Stimulated activated CD4-positive, alpha-beta T cell treated with anti-CD3 and anti-CD28 coated beads, Interleukin-12 subunit alpha, Interleukin-12 subunit beta, amount 100 ng/mL, for 48 hours (primary cell): Measurements from ENCODE around the gene TALDO1.

Source experiments
- DNase-seq, 3 donors: peaks; one replicate each; pipeline ENCODE4 v3.0.0-alpha.2; 2020; ENCODE audit warnings: low read depth in 2 of 3, low spot score in 1 of 3

Gene TALDO1

DNA sequence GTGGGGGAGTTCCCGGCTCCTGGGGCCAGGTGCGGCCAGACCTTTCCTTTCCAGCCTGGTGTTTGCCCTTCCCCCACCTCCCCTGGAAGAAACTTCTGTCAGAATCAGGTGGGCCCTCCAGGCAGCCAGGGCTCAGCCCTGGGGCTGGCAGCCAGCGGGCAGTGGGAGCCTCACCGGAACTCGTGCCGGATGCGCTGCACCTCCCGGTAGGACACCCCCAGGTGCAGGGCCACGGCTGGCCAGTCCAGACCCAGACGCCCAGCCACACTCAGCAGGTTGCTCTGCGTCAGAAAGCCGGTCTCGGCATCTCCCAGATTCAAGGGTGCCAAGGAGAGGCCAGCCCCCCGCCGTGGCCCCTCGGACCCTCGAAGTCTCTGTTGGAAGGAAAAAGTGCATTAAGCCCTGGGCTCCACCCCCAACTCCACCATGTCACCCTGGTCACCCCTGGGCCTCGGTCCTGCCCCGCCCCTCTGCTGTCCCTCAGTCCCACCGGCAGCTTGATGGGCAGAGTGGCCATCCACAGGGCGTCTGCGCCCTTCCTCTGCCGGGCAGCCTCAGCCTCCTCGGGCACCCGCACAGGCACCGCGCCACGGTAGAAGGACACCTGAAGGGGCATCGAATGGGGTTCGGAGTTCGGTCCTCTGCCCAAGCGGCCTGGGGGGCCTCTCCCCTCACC, 52.5 kb downstream of the TALDO1 start:
- no peak for DNase-seq

- no peak for DNase-seq
These were observed 53.2 kb downstream of the TALDO1 start for GRCh38 chr11:800473-800872.

DNA sequence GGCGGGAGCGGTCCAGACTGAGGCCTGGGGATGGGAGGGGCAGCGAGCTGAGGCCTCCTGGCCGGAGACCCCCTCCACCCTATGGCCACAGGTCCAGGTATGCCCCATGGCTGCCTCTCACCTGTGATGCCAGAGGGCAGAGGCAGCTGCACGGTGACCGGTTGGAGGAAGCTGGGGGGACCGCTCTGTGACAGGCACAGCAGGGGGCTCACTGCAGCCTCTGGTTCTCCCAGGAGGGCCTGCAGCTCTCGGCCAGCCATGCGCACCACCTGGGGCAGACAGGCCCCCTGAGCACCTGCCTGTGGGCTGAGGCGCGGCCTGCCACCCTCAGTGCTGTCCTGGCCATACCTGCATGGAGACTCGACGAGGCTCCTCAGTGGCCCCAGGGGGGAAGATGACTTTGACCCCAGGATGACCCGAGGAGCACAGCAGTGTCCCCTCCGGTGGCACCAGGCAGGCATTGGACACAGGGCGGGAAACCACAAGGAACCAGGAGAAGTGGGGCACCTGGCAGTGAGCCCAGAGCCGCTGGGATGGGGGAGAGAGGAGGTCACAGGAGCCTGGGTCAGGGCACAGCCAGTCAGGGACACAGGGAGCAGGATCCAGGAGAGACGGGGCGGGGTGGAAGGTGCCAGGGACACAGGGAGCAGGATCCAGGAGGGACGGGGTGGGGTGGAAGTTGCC, 54.0 kb downstream of the TALDO1 start:
- no peak for DNase-seq

- no peak for DNase-seq
These were observed 54.9 kb downstream of the TALDO1 start for GRCh38 chr11:802018-802617.

DNA sequence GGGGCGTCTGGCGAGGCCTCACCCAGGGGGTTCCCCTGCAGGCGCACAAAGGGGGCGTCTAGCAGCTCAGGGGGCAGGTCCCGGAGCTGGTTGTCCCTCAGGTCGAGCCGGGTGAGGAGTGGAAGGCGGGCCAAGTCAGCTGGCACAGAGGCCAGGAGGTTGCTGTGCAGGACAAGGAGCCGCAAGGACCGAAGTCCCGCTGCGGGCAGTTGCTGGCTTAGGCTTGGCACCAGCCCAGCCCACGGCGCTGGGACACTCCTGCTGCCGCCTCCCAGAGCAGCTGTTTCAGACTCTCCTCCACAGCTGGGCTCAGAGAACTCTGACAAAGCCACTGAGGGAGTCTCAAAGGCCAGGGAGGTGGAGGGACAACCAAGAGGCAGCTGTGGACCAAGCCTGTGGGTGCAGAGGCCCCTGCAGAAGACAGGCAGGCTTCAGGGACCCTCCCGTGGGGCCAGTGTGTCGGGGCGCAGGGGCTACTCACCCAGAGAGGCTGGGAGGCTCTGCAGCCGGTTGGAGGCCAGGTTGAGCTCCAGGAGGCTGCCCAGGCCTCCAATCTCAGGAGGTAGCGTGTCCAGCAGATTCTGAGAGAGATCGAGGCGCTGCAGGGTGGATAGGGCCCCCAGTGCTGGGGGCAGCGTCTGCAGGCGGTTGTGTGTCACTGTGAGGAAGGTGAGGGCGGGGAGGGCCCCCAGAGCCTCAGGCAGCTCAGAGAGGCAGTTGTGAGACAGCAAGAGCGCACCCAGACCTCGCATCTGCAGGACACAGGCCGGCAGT, 55.6 kb downstream of the TALDO1 start:
- no peak for DNase-seq

DNA sequence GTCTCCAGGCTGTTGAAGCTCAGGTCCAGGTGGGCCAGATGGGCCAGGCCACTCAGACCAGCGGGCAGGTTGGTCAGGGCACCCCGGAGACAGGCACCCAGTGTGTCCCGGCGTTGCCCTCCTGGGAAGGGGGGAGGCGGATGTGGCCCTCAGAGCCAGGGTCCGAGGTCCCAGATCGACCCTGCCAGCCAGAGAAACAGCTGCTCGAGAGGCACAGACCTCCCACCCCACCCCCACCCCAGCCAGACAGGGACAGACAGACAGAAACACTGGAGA, 56.1 kb downstream of the TALDO1 start:
- no peak for DNase-seq

DNA sequence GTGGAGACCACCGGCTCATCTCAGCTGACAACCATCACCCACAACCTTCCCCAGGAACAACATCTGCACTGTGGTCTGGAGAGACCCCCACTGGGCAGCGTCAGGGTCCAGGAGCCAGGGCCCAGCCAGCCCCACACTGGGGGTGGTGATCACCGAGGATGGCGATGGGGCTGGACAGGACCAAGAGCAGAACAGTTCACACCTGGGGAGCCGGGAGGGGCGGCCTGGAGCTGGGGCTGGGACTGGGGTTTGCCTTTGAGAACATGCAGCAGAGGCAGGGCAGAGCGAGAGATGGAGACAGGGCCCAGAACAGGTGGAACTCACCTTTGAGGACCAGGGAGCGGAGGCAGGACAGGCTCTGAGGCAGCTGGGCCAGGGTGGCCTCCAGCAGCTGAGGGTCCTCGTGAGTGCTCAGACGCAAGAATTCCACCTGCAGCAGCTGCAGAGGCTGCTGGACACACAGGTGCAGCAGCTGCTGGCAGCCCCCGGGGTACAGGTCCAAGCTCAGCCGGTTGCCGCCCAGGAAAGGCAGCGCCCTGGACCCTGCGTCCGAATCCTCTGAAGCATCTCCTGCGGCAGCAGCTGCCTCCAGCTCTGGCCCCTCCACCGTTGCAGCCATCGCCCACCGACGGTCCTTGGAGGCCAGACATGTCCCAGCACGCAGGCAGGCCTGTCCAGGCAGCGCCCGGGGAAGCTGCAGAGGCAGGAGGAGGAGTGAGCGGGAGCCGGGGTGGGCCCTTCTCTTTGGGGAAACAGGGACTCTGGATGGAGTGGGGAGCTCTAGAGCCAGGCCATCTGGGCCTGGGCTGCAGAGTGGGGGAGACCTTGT, 56.7 kb downstream of the TALDO1 start:
- DNase-seq, result no peak

DNA sequence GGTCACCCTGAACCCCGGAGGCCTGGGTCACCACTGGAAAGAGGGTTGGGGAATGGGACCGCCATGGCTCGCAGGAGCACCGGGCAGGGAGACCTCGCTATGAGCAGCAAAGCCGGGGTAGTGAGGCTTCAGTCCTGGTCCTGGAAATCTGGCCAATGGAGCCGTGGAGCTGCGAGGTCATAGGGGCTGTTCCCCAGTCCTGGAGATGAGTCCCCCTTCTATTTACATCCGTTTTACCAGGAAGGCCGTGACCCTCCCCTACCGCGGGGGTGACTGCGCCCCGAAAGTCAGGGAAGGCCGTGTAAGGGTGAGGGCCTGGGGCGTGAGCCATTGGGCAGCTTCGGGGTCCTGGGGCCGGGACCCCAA, 57.3 kb downstream of the TALDO1 start:
- DNase-seq, result no peak

DNA sequence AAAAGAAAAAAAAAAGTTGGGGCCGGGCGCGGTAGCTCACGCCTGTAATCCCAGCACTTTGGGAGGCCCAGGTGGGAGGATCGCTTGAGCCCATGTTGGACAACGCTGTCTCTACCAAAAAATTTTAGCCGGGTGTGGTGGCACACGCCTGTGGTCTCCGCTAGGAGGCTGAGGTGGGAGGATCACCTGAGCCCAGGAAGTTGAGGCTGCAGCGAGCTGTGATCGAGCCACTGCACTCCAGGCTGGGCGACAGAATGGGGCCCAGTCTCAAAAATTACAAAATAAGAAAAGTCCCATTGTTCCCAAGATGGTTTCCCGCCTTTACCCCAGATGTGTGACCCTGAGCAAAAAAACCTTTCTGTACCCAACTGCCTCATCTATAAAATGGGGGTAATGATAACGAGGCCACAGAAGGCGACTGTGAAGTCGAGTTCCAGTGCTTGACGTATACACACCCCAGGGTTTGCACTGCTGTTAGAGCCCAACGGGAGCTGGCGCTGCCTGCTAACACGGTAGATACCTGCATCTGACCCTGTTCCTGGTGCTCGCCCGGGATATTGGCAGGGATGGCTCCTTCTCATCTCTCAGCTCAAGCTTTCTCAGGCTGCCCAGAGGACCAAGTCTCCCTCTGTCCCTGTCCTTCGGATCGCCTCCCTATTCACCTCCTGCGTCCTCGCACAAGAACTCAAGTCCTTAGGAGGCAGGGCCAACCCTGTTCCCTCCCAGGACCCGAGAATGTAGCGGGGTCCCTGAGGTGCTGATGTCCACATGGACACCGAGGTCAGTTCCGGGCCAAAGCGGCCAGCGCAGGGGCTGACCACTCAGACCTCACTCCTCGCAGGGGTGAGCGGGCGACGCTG, 61.4 kb downstream of the TALDO1 start:
- no peak for DNase-seq

GRCh38 chr11:809287-810039, 62.2 kb downstream of the TALDO1 start, which contains the start of gene RPLP2:
Gene RPLP2 (plus strand): TSS chr11:809967. CDS start chr11:810235, 268 bp downstream.
- DNase-seq, result peak; percentile 96 to 98 (median 97)

- DNase-seq, result no peak
These were observed 62.8 kb downstream of the TALDO1 start for GRCh38 chr11:810040-810567.

GRCh38 chr11:811446-812245, 64.4 kb downstream of the TALDO1 start:
- no peak for DNase-seq

GRCh38 chr11:812390-812789, 65.1 kb downstream of the TALDO1 start:
- no peak for DNase-seq

DNA sequence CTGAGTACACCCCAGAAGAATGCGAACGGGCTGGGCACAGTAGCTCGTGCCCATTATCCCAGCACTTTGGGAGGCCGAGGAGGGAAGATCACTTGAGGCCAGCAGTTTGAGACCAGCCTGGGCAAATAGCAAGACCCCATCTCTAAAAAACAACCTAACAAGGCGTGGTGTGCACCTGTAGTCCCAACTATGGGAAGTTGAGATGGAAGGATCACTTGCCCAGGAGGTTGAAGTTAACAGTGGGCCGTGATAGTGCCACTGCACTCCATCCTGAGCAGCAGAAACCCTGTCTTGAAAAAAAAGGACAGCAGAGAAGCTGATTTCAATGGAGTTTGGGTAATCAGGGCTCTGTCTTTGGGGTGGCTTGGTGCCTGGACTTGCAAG, 65.8 kb downstream of the TALDO1 start:
- no peak for DNase-seq

- no peak for DNase-seq
These were observed 66.3 kb downstream of the TALDO1 start for GRCh38 chr11:813456-814096.
